HEK293 (cell line): ENCODE measurements around the gene CDC14C.

Source experiments
- CTCF ChIA-PET: fragments of 350-600 bp; formaldehyde crosslinking; extraction: SDS; loops from one replicate; lab custom pipeline; 2021; ENCODE audit warnings: antibody characterized with exemption; lab: Yijun Ruan, JAX
- POLR2A ChIA-PET: fragments of 300-600 bp; formaldehyde crosslinking; extraction: SDS; loops from one replicate; lab custom pipeline; 2020; ENCODE audit warnings: antibody characterized with exemption, inconsistent platforms; lab: Yijun Ruan, JAX
- H3K27ac ChIP-seq: fragments of 200-500 bp; sonication (Bioruptor generic); 2 replicates; pipeline ENCODE4 v1.5.1; 2014; ENCODE audit warnings: low read depth, low read length, control low read depth, inconsistent platforms; ENCODE audit errors: extremely low read depth
- H3K36me3 ChIP-seq, 2 experiments: fragments of 200-500 bp in 1 of 2; sonication (Bioruptor generic) in 1 of 2; 1 replicate in 1 of 2; 2 replicates in 1 of 2; pipeline ENCODE4 v1.5.1; 2014 to 2017; ENCODE audit warnings: inconsistent platforms in 2 of 2, low read length in 2 of 2; ENCODE audit not compliant: control insufficient read depth in 2 of 2, insufficient read depth in 1 of 2
- H3K4me1 ChIP-seq: fragments of 200-500 bp; sonication (Bioruptor generic); 2 replicates; pipeline ENCODE4 v1.5.1; 2014; ENCODE audit warnings: mild to moderate bottlenecking, low read length, inconsistent platforms; ENCODE audit not compliant: control insufficient read depth, insufficient read depth
- H3K4me3 ChIP-seq: 2 replicates; pipeline ENCODE4 v1.5.1; 2011; ENCODE audit warnings: low read depth, mild to moderate bottlenecking, control low read depth, low read length, moderate library complexity
- H3K9me3 ChIP-seq: fragments of 200-500 bp; sonication (Bioruptor generic); 2 replicates; pipeline ENCODE4 v1.5.1; 2014; ENCODE audit warnings: low read depth, low read length, inconsistent platforms; ENCODE audit not compliant: control insufficient read depth, insufficient read depth
- ATF2 ChIP-seq: fragments of 450-650 bp; formaldehyde crosslinking; IDR thresholded peaks from 2 replicates; pipeline ENCODE4 v1.5.1; 2016; ENCODE audit warnings: missing biosample characterization, missing genetic modification characterization, low read depth
- GLI2 ChIP-seq: fragments of 450-650 bp; formaldehyde crosslinking; IDR thresholded peaks from 2 replicates; pipeline ENCODE4; 2017; ENCODE audit warnings: missing biosample characterization, missing genetic modification characterization, low read depth, borderline replicate concordance
- IKZF3 ChIP-seq: fragments of 450-650 bp; IDR thresholded peaks from 2 replicates; pipeline ENCODE4 v1.5.0; 2018; ENCODE audit warnings: missing biosample characterization, mild to moderate bottlenecking, missing genetic modification characterization, moderate library complexity
- OVOL3 ChIP-seq: fragments of 450-650 bp; formaldehyde crosslinking; IDR thresholded peaks from 2 replicates; pipeline ENCODE4 v1.5.1; 2016; ENCODE audit warnings: missing biosample characterization, missing genetic modification characterization
- PRDM10 ChIP-seq: fragments of 450-650 bp; formaldehyde crosslinking; IDR thresholded peaks from 2 replicates; pipeline ENCODE4 v1.5.1; 2016; ENCODE audit warnings: missing biosample characterization, missing genetic modification characterization
- PRDM4 ChIP-seq: fragments of 450-650 bp; formaldehyde crosslinking; IDR thresholded peaks from 2 replicates; pipeline ENCODE4 v1.5.1; 2017; ENCODE audit warnings: missing biosample characterization, missing genetic modification characterization
- RBAK ChIP-seq: fragments of 450-650 bp; formaldehyde crosslinking; IDR thresholded peaks from 2 replicates; pipeline ENCODE4 v1.5.1; 2016; ENCODE audit warnings: missing biosample characterization, missing genetic modification characterization
- TCF7L2 ChIP-seq: IDR thresholded peaks from 2 replicates; pipeline ENCODE4 v1.6.1; 2011; ENCODE audit warnings: low read depth, mild to moderate bottlenecking, inconsistent platforms, low read length, moderate library complexity, borderline replicate concordance
- TSHZ1 ChIP-seq: fragments of 450-650 bp; formaldehyde crosslinking; IDR thresholded peaks from 2 replicates; pipeline ENCODE4 v1.5.1; 2016; ENCODE audit warnings: missing biosample characterization, missing genetic modification characterization, borderline replicate concordance
- ZBTB20 ChIP-seq: fragments of 450-650 bp; formaldehyde crosslinking; IDR thresholded peaks from 2 replicates; pipeline ENCODE4 v1.5.1; 2016; ENCODE audit warnings: missing biosample characterization, missing genetic modification characterization
- ZBTB8A ChIP-seq: fragments of 450-650 bp; formaldehyde crosslinking; IDR thresholded peaks from 2 replicates; pipeline ENCODE4 v1.5.1; 2016; ENCODE audit warnings: missing biosample characterization, missing genetic modification characterization
- ZFP69B ChIP-seq: fragments of 450-650 bp; formaldehyde crosslinking; IDR thresholded peaks from 2 replicates; pipeline ENCODE4 v1.5.1; 2016; ENCODE audit warnings: missing biosample characterization, missing genetic modification characterization
- ZNF140 ChIP-seq: fragments of 450-650 bp; formaldehyde crosslinking; IDR thresholded peaks from 2 replicates; pipeline ENCODE4 v1.5.1; 2016; ENCODE audit warnings: missing biosample characterization, missing genetic modification characterization
- ZNF394 ChIP-seq: fragments of 450-650 bp; formaldehyde crosslinking; IDR thresholded peaks from 2 replicates; pipeline ENCODE4 v1.5.1; 2016; ENCODE audit warnings: missing biosample characterization, missing genetic modification characterization, mild to moderate bottlenecking, moderate library complexity, borderline replicate concordance
- ZNF398 ChIP-seq: fragments of 450-650 bp; formaldehyde crosslinking; IDR thresholded peaks from 2 replicates; pipeline ENCODE4 v1.5.1; 2017; ENCODE audit warnings: missing biosample characterization, missing genetic modification characterization
- ZNF544 ChIP-seq: fragments of 450-650 bp; formaldehyde crosslinking; IDR thresholded peaks from 2 replicates; pipeline ENCODE4 v1.5.0; 2017; ENCODE audit warnings: missing biosample characterization, missing genetic modification characterization
- ZNF548 ChIP-seq: fragments of 450-650 bp; formaldehyde crosslinking; IDR thresholded peaks from 2 replicates; pipeline ENCODE4 v1.5.1; 2016; ENCODE audit warnings: missing biosample characterization, missing genetic modification characterization
- ZNF600 ChIP-seq: fragments of 450-650 bp; formaldehyde crosslinking; IDR thresholded peaks from 2 replicates; pipeline ENCODE4 v1.5.1; 2016; ENCODE audit warnings: missing biosample characterization, missing genetic modification characterization
- ZNF626 ChIP-seq: fragments of 450-650 bp; sonication (Bioruptor Pico); formaldehyde crosslinking; IDR thresholded peaks from 2 replicates; pipeline ENCODE4 v1.5.1; 2018; ENCODE audit warnings: missing biosample characterization, missing genetic modification characterization, inconsistent platforms
- ZNF704 ChIP-seq: fragments of 450-650 bp; formaldehyde crosslinking; IDR thresholded peaks from 2 replicates; pipeline ENCODE4 v1.5.1; 2016; ENCODE audit warnings: missing biosample characterization, missing genetic modification characterization
- ZNF777 ChIP-seq: fragments of 450-650 bp; formaldehyde crosslinking; IDR thresholded peaks from 2 replicates; pipeline ENCODE4 v1.5.1; 2017; ENCODE audit warnings: missing biosample characterization, missing genetic modification characterization, borderline replicate concordance
- ZNF791 ChIP-seq: fragments of 450-650 bp; formaldehyde crosslinking; IDR thresholded peaks from 2 replicates; pipeline ENCODE4 v1.5.1; 2016; ENCODE audit warnings: missing biosample characterization, missing genetic modification characterization
- ZNF843 ChIP-seq: fragments of 450-650 bp; formaldehyde crosslinking; IDR thresholded peaks from 2 replicates; pipeline ENCODE4 v1.5.1; 2016; ENCODE audit warnings: missing biosample characterization, missing genetic modification characterization

Gene CDC14C

GRCh38 chr7:48959676-48960075 lies 35.3 kb downstream of the CDC14C start (continued):
- TF ChIP-seq ATF2 (tag by site-specific recombination): no peak
- no peak for TF ChIP-seq ZBTB20 (tag by site-specific recombination)
- no peak for TF ChIP-seq ZNF626 (tag by site-specific recombination)
- TF ChIP-seq ZBTB8A: no peak
- TF ChIP-seq ZFP69B: no peak
- no peak for TF ChIP-seq PRDM4 (tag by site-specific recombination)
- no peak for TF ChIP-seq ZNF600 (tag by site-specific recombination)
- TF ChIP-seq OVOL3 (tag by site-specific recombination): no peak
- no peak for TF ChIP-seq TCF7L2

GRCh38 chr7:48962821-48963505 lies 38.6 kb downstream of the CDC14C start:
- H3K4me3 ChIP-seq: no peak overlapping the region
- CTCF ChIA-PET: no interaction called here
- no peaks in the 10 kb centered on the region for H3K4me1 ChIP-seq
- no peaks in the 10 kb centered on the region for H3K36me3 ChIP-seq
- no peaks in the 10 kb centered on the region; the same call in 1 of the 2 replicates for H3K9me3 ChIP-seq
- H3K27ac ChIP-seq: no peak overlapping the region
- POLR2A ChIA-PET: no interaction called here
- TF ChIP-seq ZNF777 (no peak), TSHZ1 (no peak), RBAK (tag by site-specific recombination) (no peak), ZNF843 (tag by site-specific recombination) (no peak), ZNF704 (tag by site-specific recombination) (no peak), ZNF398 (no peak), ZNF140 (tag by site-specific recombination) (no peak), ZNF544 (tag by site-specific recombination) (no peak), ZNF548 (tag by site-specific recombination) (no peak), PRDM10 (no peak), GLI2 (tag by site-specific recombination) (no peak), ZNF394 (no peak), ZNF791 (tag by site-specific recombination) (no peak), IKZF3 (tag by site-specific recombination) (no peak)
